ENCODE measurements around the gene DHTKD1. TPM values are rescaled to one million over a fixed set of nuclear protein-coding genes. Genes with fewer than 3 reads are reported as not detected.
"Not testable (repeated sequence)": the region's sequence is repeated elsewhere in the genome, so short reads cannot be mapped to it uniquely, and the experiment has no call there.

The DHTKD1 gene
- total RNA-seq, 2 experiments from 2014 or later = 16.9 to 17.8 TPM

- H3K36me3 Mint-ChIP-seq (ENCODE audit: low read depth) = peaks cover 7% of the 10 kb centered on the region
- no peak for DNase-seq
- no peaks in the 10 kb centered on the region for H3K9me3 Mint-ChIP-seq
- no peak overlapping the region for H3K27ac Mint-ChIP-seq
- CTCF ChIA-PET = no interaction called here
- H3K27me3 Mint-ChIP-seq = peaks cover 1% of the 10 kb centered on the region
- no peak overlapping the region for H3K4me3 Mint-ChIP-seq
- POLR2A ChIA-PET = no interaction called here
- H3K4me1 Mint-ChIP-seq = peaks cover 29% of the 10 kb centered on the region
Measured at GRCh38 chr10:12045596-12045995, 23.2 kb upstream of the DHTKD1 start.

DNA sequence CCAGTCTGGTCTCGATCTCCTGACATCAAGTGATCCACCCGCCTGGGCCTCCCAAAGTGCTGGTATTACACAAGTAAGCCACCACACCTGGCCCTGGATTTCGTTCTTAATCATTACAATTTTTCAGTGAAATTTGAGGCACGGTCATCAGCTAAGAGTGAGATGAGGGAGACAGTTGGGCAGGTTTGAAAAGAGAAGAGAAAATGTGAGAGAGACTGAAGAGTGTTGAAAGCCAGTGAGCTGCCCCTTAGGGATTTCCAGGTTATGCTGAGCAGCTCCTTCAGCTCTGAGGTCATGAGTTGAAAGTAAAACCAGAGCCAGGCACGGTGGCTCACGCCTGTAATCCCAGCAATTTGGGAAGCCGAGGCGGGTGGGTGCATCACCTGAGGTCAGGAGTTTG, 20.2 kb upstream of the DHTKD1 start:
- Mint-ChIP-seq H3K36me3 (ENCODE audit: low read depth) (no peaks in the 10 kb centered on the region), H3K9me3 (no peaks in the 10 kb centered on the region)
- CTCF ChIA-PET = no interaction called here

GRCh38 chr10:12050528-12050927, 18.2 kb upstream of the DHTKD1 start:
- no peaks in the 10 kb centered on the region for H3K9me3 Mint-ChIP-seq
- no peak for DNase-seq
- no peak overlapping the region for H3K27ac Mint-ChIP-seq
- H3K4me3 Mint-ChIP-seq = no peak overlapping the region
- peaks cover 1% of the 10 kb centered on the region for H3K27me3 Mint-ChIP-seq
- H3K4me1 Mint-ChIP-seq = peaks cover 24% of the 10 kb centered on the region
- no peaks in the 10 kb centered on the region for H3K36me3 Mint-ChIP-seq (ENCODE audit: low read depth)
- POLR2A ChIA-PET = interaction anchor here (0.6 to 2.8 kb wide), 4 partner anchors 8 to 165 kb away, joined by 3 to 11 read pairs (median 4); partner anchors contain the start of gene UPF2
- CTCF ChIA-PET = interaction anchor here (1.2 kb wide), 1 partner anchor 9 kb away, joined by 3 read pairs; no protein-coding TSS in a partner anchor

More for the DNA sequence above, 20.2 kb upstream of the DHTKD1 start:
- POLR2A ChIA-PET = no interaction called here
- peaks cover 1% of the 10 kb centered on the region for H3K27me3 Mint-ChIP-seq
- H3K27ac Mint-ChIP-seq = no peak overlapping the region
- H3K4me1 Mint-ChIP-seq = peaks cover 20% of the 10 kb centered on the region
- no peak overlapping the region for H3K4me3 Mint-ChIP-seq
- no peak for DNase-seq

DNA sequence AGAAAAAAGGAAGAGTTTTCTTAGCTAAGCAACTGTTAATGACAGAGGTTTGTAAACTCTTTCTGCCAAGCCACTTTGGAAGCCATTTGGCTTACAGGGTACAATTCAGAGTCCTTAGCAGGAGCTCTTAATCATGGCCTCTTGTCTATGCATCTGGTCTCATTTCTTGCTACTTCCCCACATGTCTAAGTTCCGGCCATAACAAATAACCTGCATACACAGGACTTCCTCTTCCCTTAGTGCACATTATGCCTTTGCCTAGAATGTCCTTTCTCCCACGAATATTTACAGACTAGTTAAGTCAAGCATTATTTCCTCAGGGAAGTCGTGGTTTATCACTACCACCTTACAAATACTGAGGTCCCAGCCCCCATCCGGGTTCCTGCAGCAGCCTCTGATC, 17.5 kb upstream of the DHTKD1 start:
- no peak for DNase-seq
- POLR2A ChIA-PET = interaction anchor here (1.3 to 2.8 kb wide), 2 partner anchors 8 to 9 kb away, joined by 4 to 11 read pairs; partner anchors contain the start of gene UPF2

DNA sequence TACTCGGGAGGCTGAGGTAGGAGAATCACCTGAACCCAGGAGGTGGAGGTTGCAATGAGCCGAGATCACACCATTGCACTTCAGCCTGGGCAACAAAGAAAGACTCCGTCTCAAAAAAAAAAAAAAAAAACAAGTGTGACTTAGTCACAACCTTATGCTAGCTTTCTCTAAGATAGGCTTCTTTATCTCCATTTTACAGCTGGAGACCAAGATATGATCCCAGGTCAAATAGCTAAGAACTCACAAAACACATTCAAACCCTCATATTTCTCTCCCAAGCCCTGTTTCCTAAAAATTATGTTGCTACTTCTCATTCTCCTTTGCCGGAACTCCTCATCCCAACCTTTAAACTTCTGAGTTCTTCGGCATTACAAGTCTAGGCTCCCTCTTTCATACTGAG, 13.0 kb upstream of the DHTKD1 start:
- H3K4me1 Mint-ChIP-seq = peaks cover 15% of the 10 kb centered on the region
- no peak for DNase-seq
- CTCF ChIA-PET = interaction anchor here (1.1 kb wide), 1 partner anchor 11 kb away, joined by 3 read pairs; no protein-coding TSS in a partner anchor
- H3K27ac Mint-ChIP-seq = no peak overlapping the region
- H3K27me3 Mint-ChIP-seq = no peaks in the 10 kb centered on the region
- H3K36me3 Mint-ChIP-seq (ENCODE audit: low read depth) = no peaks in the 10 kb centered on the region
- POLR2A ChIA-PET = no interaction called here
- no peaks in the 10 kb centered on the region for H3K9me3 Mint-ChIP-seq
- no peak overlapping the region for H3K4me3 Mint-ChIP-seq

More for the DNA sequence above, 17.5 kb upstream of the DHTKD1 start:
- Mint-ChIP-seq H3K36me3 (ENCODE audit: low read depth) (no peaks in the 10 kb centered on the region), H3K9me3 (no peaks in the 10 kb centered on the region), H3K4me3 (no peak overlapping the region), H3K27ac (no peak overlapping the region), H3K4me1 (peaks cover 24% of the 10 kb centered on the region), H3K27me3 (peaks cover 1% of the 10 kb centered on the region)
- CTCF ChIA-PET = interaction anchor here (1.2 kb wide), 1 partner anchor 9 kb away, joined by 3 read pairs; no protein-coding TSS in a partner anchor

DNA sequence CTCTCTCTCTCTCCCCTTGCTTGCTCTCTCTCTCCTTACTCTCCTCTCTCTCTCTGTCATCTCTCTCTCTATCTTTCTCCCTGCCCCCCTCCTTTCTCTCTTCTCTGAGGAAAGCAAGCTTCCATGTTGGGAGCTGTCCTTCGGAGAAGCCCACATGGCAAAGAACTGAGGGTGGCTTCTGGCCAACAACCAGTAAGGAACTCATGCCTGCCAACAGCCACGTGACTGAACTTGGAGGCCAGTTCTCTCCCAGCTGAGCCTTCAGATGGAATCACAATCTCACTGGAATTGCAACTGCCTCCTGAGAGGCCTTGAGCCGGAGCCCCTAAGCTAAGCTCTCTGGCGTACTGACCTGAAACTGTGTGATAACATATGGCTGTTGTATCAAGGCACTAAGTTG, 12.0 kb upstream of the DHTKD1 start:
- CTCF ChIA-PET = no interaction called here
- Mint-ChIP-seq H3K4me3 (no peak overlapping the region), H3K4me1 (peaks cover 12% of the 10 kb centered on the region), H3K9me3 (no peaks in the 10 kb centered on the region), H3K36me3 (ENCODE audit: low read depth) (no peaks in the 10 kb centered on the region), H3K27me3 (no peaks in the 10 kb centered on the region), H3K27ac (no peak overlapping the region)
- DNase-seq = no peak
- POLR2A ChIA-PET = interaction anchor here (0.7 to 0.8 kb wide), 2 partner anchors 14 to 61 kb away, joined by 3 read pairs; partner anchors contain the start of gene UPF2

GRCh38 chr10:12061124-12061523, 7.6 kb upstream of the DHTKD1 start:
- peaks cover 3% of the 10 kb centered on the region for H3K4me1 Mint-ChIP-seq
- no peak for DNase-seq
- POLR2A ChIA-PET = no interaction called here
- peaks cover 2% of the 10 kb centered on the region for H3K27me3 Mint-ChIP-seq
- H3K27ac Mint-ChIP-seq = no peak overlapping the region
- CTCF ChIA-PET = no interaction called here
- no peak overlapping the region for H3K4me3 Mint-ChIP-seq
- H3K36me3 Mint-ChIP-seq (ENCODE audit: low read depth) = no peaks in the 10 kb centered on the region
- no peaks in the 10 kb centered on the region for H3K9me3 Mint-ChIP-seq

- ChIA-PET POLR2A (no interaction called here), CTCF (interaction anchor here (0.6 to 1.0 kb wide), 3 partner anchors 8 to 124 kb away, joined by 3 to 7 read pairs (median 5); partner anchors contain the start of gene UPF2)
- Mint-ChIP-seq H3K4me3 (no peak overlapping the region), H3K4me1 (peaks cover 7% of the 10 kb centered on the region), H3K27ac (no peak overlapping the region), H3K36me3 (ENCODE audit: low read depth) (no peaks in the 10 kb centered on the region), H3K9me3 (no peaks in the 10 kb centered on the region), H3K27me3 (peaks cover 2% of the 10 kb centered on the region)
- DNase-seq = no peak
Measured at GRCh38 chr10:12062754-12063482, 5.8 kb upstream of the DHTKD1 start.

DNA sequence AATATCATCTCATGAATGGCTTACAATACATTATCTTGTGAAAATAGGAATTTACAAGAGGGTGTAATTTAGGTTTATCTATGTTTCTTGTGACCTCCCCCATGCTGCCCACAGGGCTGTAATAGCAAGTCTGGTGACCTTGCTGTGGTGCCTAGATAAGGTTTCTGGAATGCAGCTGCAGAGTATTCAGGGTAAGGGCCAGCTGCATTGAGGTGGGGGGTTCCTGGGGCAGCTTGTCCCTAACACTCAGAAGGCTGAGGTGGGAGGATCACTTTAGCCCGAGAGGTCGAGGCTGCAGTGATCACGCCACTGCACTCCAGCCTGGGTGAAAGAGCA, 5.3 kb upstream of the DHTKD1 start:
- no peak overlapping the region for H3K4me3 Mint-ChIP-seq
- POLR2A ChIA-PET = no interaction called here
- H3K4me1 Mint-ChIP-seq = peaks cover 10% of the 10 kb centered on the region
- DNase-seq = no peak
- CTCF ChIA-PET = interaction anchor here (0.6 to 1.0 kb wide), 4 partner anchors 8 to 124 kb away, joined by 3 to 7 read pairs (median 4); partner anchors contain the start of gene UPF2
- H3K36me3 Mint-ChIP-seq (ENCODE audit: low read depth) = no peaks in the 10 kb centered on the region
- H3K27me3 Mint-ChIP-seq = peaks cover 2% of the 10 kb centered on the region
- H3K27ac Mint-ChIP-seq = no peak overlapping the region
- no peaks in the 10 kb centered on the region for H3K9me3 Mint-ChIP-seq

GRCh38 chr10:12067336-12067735, 1.4 kb upstream of the DHTKD1 start:
- no peak for DNase-seq
- H3K36me3 Mint-ChIP-seq (ENCODE audit: low read depth) = peaks cover 3% of the 10 kb centered on the region
- H3K4me3 Mint-ChIP-seq = no peak overlapping the region
- CTCF ChIA-PET = interaction anchor here (0.5 to 1.2 kb wide), 3 partner anchors 12 to 42 kb away, joined by 3 read pairs; partner anchors contain the start of gene UPF2
- POLR2A ChIA-PET = interaction anchor here (0.9 to 3.7 kb wide), 2 partner anchors 25 to 29 kb away, joined by 3 to 30 read pairs; partner anchors contain the start of gene UPF2
- no peak overlapping the region for H3K27ac Mint-ChIP-seq
- peaks cover 2% of the 10 kb centered on the region for H3K27me3 Mint-ChIP-seq
- no peaks in the 10 kb centered on the region for H3K9me3 Mint-ChIP-seq
- peaks cover 24% of the 10 kb centered on the region for H3K4me1 Mint-ChIP-seq

GRCh38 chr10:12071441-12071840, 2.7 kb downstream of the DHTKD1 start:
- DNase-seq; H3K27me3 Mint-ChIP-seq; H3K36me3 Mint-ChIP-seq (ENCODE audit: low read depth); H3K9me3 Mint-ChIP-seq; H3K4me3 Mint-ChIP-seq; POLR2A ChIA-PET; CTCF ChIA-PET; H3K27ac Mint-ChIP-seq: not testable (repeated sequence)
- H3K4me1 Mint-ChIP-seq = peaks cover 26% of the 10 kb centered on the region

- Mint-ChIP-seq H3K36me3 (ENCODE audit: low read depth) (peaks cover 15% of the 10 kb centered on the region), H3K9me3 (no peaks in the 10 kb centered on the region), H3K27ac (no peak overlapping the region), H3K4me3 (no peak overlapping the region), H3K27me3 (no peaks in the 10 kb centered on the region), H3K4me1 (peaks cover 17% of the 10 kb centered on the region)
- ChIA-PET POLR2A (interaction anchor here (0.5 to 2.6 kb wide), 2 partner anchors 31 to 42 kb away, joined by 3 to 11 read pairs; partner anchors contain the start of gene UPF2), CTCF (no interaction called here)
- DNase-seq = no peak
Measured at GRCh38 chr10:12073526-12073925, 4.8 kb downstream of the DHTKD1 start.

DNA sequence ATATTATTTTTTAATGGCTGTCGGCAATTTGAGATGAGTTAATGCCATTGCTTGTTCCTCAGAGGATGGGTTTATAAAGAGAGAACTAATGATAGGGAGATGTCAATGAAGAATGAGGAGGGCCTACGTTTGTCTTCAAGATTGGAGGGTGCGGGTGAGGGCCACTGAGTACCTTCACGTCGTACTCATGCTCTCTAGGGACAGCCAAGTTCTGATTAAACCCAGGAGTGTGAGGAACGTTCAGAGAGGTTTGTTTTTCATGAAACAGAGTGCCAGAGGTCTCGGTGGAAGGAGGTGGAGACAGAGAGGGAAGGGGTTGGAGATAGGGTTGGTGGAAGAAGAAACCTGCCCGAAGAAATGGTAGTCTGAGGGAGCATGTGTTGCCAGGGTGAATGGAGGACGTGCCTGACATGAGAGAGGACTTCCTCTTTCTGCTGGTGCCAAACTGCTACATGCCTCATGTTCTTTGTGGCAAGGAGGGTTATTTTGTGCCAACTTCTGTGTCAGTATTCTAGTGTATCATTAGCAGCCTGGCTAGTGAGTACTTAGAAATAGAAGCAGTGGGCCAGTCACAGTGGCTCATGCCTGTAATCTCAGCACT, 8.9 kb downstream of the DHTKD1 start:
- Mint-ChIP-seq H3K4me3 (no peak overlapping the region), H3K36me3 (ENCODE audit: low read depth) (peaks cover 16% of the 10 kb centered on the region), H3K4me1 (peaks cover 5% of the 10 kb centered on the region), H3K27me3 (no peaks in the 10 kb centered on the region), H3K9me3 (no peaks in the 10 kb centered on the region), H3K27ac (no peak overlapping the region)
- CTCF ChIA-PET = no interaction called here
- no peak for DNase-seq
- POLR2A ChIA-PET = no interaction called here

All from activated CD4-positive, alpha-beta memory T cell treated with anti-CD3 and anti-CD28 coated beads, Interleukin-2, amount 10 ng/mL, durations not matched to agents 7 days and 5 days (primary cell).